Sigmoid colon (tissue), 4 donors: ENCODE measurements around the gene YKT6.

Source experiments
- EP300 ChIP-seq, 4 donors: sonication (generic); formaldehyde crosslinking; IDR thresholded peaks; one replicate each; pipeline ENCODE4 v1.6.1; 2017; ENCODE audit warnings: antibody characterized with exemption in 4 of 4
- TF ChIP-seq, protein P1 (sequence below), 4 experiments: fragments of 450-650 bp in 3 of 4; fragments of 200-600 bp in 1 of 4; IDR thresholded peaks; one replicate each; pipeline ENCODE4 v1.5.1; 2016 to 2019; ENCODE audit warnings: antibody characterized with exemption in 4 of 4, mild to moderate bottlenecking in 3 of 4, moderate library complexity in 2 of 4

- TF ChIP-seq, protein P1, sequence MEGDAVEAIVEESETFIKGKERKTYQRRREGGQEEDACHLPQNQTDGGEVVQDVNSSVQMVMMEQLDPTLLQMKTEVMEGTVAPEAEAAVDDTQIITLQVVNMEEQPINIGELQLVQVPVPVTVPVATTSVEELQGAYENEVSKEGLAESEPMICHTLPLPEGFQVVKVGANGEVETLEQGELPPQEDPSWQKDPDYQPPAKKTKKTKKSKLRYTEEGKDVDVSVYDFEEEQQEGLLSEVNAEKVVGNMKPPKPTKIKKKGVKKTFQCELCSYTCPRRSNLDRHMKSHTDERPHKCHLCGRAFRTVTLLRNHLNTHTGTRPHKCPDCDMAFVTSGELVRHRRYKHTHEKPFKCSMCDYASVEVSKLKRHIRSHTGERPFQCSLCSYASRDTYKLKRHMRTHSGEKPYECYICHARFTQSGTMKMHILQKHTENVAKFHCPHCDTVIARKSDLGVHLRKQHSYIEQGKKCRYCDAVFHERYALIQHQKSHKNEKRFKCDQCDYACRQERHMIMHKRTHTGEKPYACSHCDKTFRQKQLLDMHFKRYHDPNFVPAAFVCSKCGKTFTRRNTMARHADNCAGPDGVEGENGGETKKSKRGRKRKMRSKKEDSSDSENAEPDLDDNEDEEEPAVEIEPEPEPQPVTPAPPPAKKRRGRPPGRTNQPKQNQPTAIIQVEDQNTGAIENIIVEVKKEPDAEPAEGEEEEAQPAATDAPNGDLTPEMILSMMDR (IDR thresholded peaks at IDR 0.05), result no peak
- TF ChIP-seq EP300 (IDR thresholded peaks at IDR 0.05), result no peak
These were observed 27.9 kb upstream of the YKT6 start for GRCh38 chr7:44172803-44173424.
